ENCODE data around the gene KCNIP4.

DNA sequence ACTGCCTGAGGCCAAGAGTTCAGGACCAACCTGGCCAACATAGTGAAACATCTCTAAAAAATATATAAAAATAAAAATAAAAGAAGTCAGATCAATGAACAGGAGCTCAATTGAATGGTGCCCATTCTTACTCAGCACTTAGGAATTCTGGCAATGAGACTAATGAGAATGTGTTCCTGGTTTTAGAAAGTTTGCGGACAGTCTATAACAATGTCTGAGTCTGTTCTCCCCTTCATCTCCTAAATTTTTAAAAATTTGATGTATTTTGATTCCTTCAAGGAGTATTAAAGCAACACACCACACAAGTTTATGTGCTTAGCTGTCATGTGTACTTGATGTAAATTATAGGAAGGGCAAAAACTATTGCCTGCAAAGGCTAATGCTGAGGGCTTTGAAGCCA lies 30.6 kb upstream of the KCNIP4 start:
- TF ChIP-seq, protein P1, sequence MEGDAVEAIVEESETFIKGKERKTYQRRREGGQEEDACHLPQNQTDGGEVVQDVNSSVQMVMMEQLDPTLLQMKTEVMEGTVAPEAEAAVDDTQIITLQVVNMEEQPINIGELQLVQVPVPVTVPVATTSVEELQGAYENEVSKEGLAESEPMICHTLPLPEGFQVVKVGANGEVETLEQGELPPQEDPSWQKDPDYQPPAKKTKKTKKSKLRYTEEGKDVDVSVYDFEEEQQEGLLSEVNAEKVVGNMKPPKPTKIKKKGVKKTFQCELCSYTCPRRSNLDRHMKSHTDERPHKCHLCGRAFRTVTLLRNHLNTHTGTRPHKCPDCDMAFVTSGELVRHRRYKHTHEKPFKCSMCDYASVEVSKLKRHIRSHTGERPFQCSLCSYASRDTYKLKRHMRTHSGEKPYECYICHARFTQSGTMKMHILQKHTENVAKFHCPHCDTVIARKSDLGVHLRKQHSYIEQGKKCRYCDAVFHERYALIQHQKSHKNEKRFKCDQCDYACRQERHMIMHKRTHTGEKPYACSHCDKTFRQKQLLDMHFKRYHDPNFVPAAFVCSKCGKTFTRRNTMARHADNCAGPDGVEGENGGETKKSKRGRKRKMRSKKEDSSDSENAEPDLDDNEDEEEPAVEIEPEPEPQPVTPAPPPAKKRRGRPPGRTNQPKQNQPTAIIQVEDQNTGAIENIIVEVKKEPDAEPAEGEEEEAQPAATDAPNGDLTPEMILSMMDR (IDR thresholded peaks at IDR 0.05): no peak
- no peak for TF ChIP-seq EP300 (IDR thresholded peaks at IDR 0.05)

Measured in esophagus muscularis mucosa (tissue), 3 donors.